Cardiac fibroblast (primary cell): ENCODE results near the gene CXCL5.

Source experiments
- DNase-seq, 2 donors: peaks; one replicate each; pipeline versions ENCODE4 v3.0.0 to v3.0.0-alpha.2; 2010; ENCODE audit warnings: low read depth in 2 of 2
- H3K4me3 ChIP-seq, 2 donors: replicated peaks in 1 of 2; 1 replicate in 1 of 2; 2 replicates in 1 of 2; pipeline ENCODE4 v1.5.1; 2011; ENCODE audit warnings: low read depth in 2 of 2, low read length in 2 of 2, mild to moderate bottlenecking in 2 of 2, moderate library complexity in 1 of 2
- CTCF ChIP-seq: IDR thresholded peaks from one replicate; pipeline ENCODE4 v1.5.1; 2011; ENCODE audit warnings: low read depth, mild to moderate bottlenecking, low read length, inconsistent platforms

The CXCL5 gene

GRCh38 chr4:74016068-74016467 lies 17.6 kb upstream of the CXCL5 start:
- peak in 1 of 2 donors; percentile 36 for DNase-seq
- no peak overlapping the region for H3K4me3 ChIP-seq
- TF ChIP-seq CTCF, result no peak

GRCh38 chr4:74015126-74015780 lies 16.8 kb upstream of the CXCL5 start:
- TF ChIP-seq CTCF, result no peak
- H3K4me3 ChIP-seq, result no peak overlapping the region
- no peak for DNase-seq

- peak in 1 of 2 donors; percentile 28 for DNase-seq
Observed at GRCh38 chr4:74014332-74014731, 15.9 kb upstream of the CXCL5 start.

GRCh38 chr4:74013264-74013663 lies 14.8 kb upstream of the CXCL5 start:
- H3K4me3 ChIP-seq, result no peak overlapping the region
- DNase-seq, result no peak
- no peak for TF ChIP-seq CTCF

More at GRCh38 chr4:74014332-74014731, 15.9 kb upstream of the CXCL5 start:
- H3K4me3 ChIP-seq, result no peak overlapping the region
- no peak for TF ChIP-seq CTCF

- no peak for TF ChIP-seq CTCF
- no peak for DNase-seq
- no peak overlapping the region for H3K4me3 ChIP-seq
Observed at GRCh38 chr4:74012130-74012529, 13.7 kb upstream of the CXCL5 start.

- no peak overlapping the region for H3K4me3 ChIP-seq
- DNase-seq, result no peak
- no peak for TF ChIP-seq CTCF
Observed at GRCh38 chr4:74009307-74009706, 10.8 kb upstream of the CXCL5 start.

- peak; percentile 37 to 93 for DNase-seq
- TF ChIP-seq CTCF, result no peak
- no peak overlapping the region for H3K4me3 ChIP-seq
Observed at GRCh38 chr4:74006009-74006476, 7.6 kb upstream of the CXCL5 start.
